Psoas muscle (tissue), 8 donors: Measurements from ENCODE around the gene GSE1. TPM values are rescaled to one million over a fixed set of nuclear protein-coding genes. Genes with fewer than 3 reads are reported as not detected.

Source experiments
- ATAC-seq, 4 donors: fragments of 200-7000 bp; cut with Tn5 transposase; one replicate each; pipeline ENCODE4 v1.9.1; 2020; ENCODE audit warnings: moderate library complexity in 3 of 4, mild to moderate bottlenecking in 2 of 4
- DNase-seq, 2 donors: peaks; one replicate each; pipeline ENCODE4 v3.0.0-alpha.2; 2020
- H3K27ac ChIP-seq: fragments of 200-600 bp; one replicate; pipeline ENCODE4 v1.8.0; 2022
- H3K27me3 ChIP-seq, 3 donors: fragments of 200-600 bp in 1 of 3; one replicate each; pipeline versions ENCODE4 v1.6.1 to v1.8.0; 2013 to 2022; ENCODE audit warnings: low read length in 2 of 3, mild to moderate bottlenecking in 2 of 3, moderate library complexity in 1 of 3; ENCODE audit not compliant: insufficient read depth in 3 of 3
- H3K36me3 ChIP-seq, 2 donors: fragments of 200-600 bp in 1 of 2; one replicate each; pipeline versions ENCODE4 v1.6.1 to v1.8.0; 2013 to 2022; ENCODE audit warnings: low read depth in 1 of 2, mild to moderate bottlenecking in 1 of 2, moderate library complexity in 1 of 2; ENCODE audit not compliant: insufficient read depth in 1 of 2
- H3K4me1 ChIP-seq: fragments of 200-600 bp; one replicate; pipeline ENCODE4 v1.8.0; 2022
- H3K4me3 ChIP-seq: fragments of 200-600 bp; one replicate; pipeline ENCODE4 v1.8.0; 2022; ENCODE audit warnings: mild to moderate bottlenecking
- H3K9me3 ChIP-seq: fragments of 200-600 bp; one replicate; pipeline ENCODE4 v1.8.0; 2022
- CTCF ChIP-seq: fragments of 200-600 bp; IDR thresholded peaks from one replicate; pipeline ENCODE4 v1.8.0; 2022; ENCODE audit warnings: antibody characterized with exemption
- WGBS, 3 donors: extraction: QIAGEN DNeasy Blood & Tissue Kit; methylation state at CpG; one replicate each; pipeline versions ENCODE4 v1.1.6 to v1.1.7; 2013; 5-methylcytosine and 5-hydroxymethylcytosine counted together
- intact Hi-C, 2 donors: fragments of 100-400 bp; cut with DNase I; formaldehyde crosslinking; loops; one replicate each; pipeline versions ENCODE4 v1.11.0 to v1.14.2; 2022
- polyA plus RNA-seq, 3 donors: library from polyadenylated mRNA; stranded (reverse); fragments of 200-250 nt; gene quantifications; one replicate each; pipeline ENCODE4 v1.2.3, GENCODE V29; 2013
- total RNA-seq, 4 donors: library from RNA; stranded (reverse); fragmentation: NEBNext Ultra II Directional in 2 of 4; extraction: Animal tissue kit (Norgen Biotek cat#: 25700) in 2 of 4; gene quantifications; one replicate each; pipeline versions ENCODE4 v1.2.1 to v1.2.4, GENCODE V29; 2021 to 2023
- donor health status: healthy with polysubstance abuse.
- donor health status: DM: no; HTN: no; CAD: no; lungs with moderate emphysema.
- donor health status: Bipolar disorder and iron deficiency.
- donor health status: healthy.
- donor health status: DM: yes; HTN: yes; CAD: no.
- donor health status: DM: no; HTN: no; CAD: no.
- donor health status: DM: no; HTN: no; CAD: no.
- donor health status: DM: yes; HTN: yes; CAD: no.

Gene GSE1
- total and polyA plus RNA-seq, 7 donors = 10.8 to 90.5 (median 47.0) TPM

GRCh38 chr16:85665929-85666328 is 52.8 kb downstream of the GSE1 start:
- intact Hi-C loops = no loop called here
- Histone ChIP-seq H3K27me3 (no peaks in the 10 kb centered on the region), H3K4me3 (no peak overlapping the region), H3K4me1 (peaks cover 19% of the 10 kb centered on the region), H3K9me3 (no peaks in the 10 kb centered on the region), H3K36me3 (peaks cover 10 to 98% of the 10 kb centered on the region in 2 donors), H3K27ac (no peak overlapping the region)
- no peak for ATAC-seq
- 77 to 82% (median 81%) methylated on average over 13 of the region's 13 CpGs for WGBS, 3 donors
- DNase-seq = peak in 1 of 2 donors; percentile 53
- no peak for TF ChIP-seq CTCF

GRCh38 chr16:85667261-85667660 is 54.1 kb downstream of the GSE1 start:
- ATAC-seq = no peak
- TF ChIP-seq CTCF = no peak
- no peak for DNase-seq
- H3K27ac ChIP-seq = no peak overlapping the region
- peaks cover 10 to 98% of the 10 kb centered on the region in 2 donors for H3K36me3 ChIP-seq
- no peaks in the 10 kb centered on the region for H3K9me3 ChIP-seq
- WGBS, 3 donors = 92 to 96% (median 96%) methylated on average over 9 of the region's 9 CpGs
- no peak overlapping the region for H3K4me3 ChIP-seq
- intact Hi-C loops = no loop called here
- H3K4me1 ChIP-seq = peaks cover 19% of the 10 kb centered on the region
- no peaks in the 10 kb centered on the region for H3K27me3 ChIP-seq

GRCh38 chr16:85667841-85668413 is 54.8 kb downstream of the GSE1 start:
- no peaks in the 10 kb centered on the region for H3K27me3 ChIP-seq
- intact Hi-C loops = no loop called here
- H3K4me1 ChIP-seq = peaks cover 19% of the 10 kb centered on the region
- 88 to 95% (median 91%) methylated on average over 16 of the region's 16 CpGs for WGBS, 3 donors
- H3K9me3 ChIP-seq = no peaks in the 10 kb centered on the region
- peaks cover 10 to 98% of the 10 kb centered on the region in 2 donors for H3K36me3 ChIP-seq
- H3K4me3 ChIP-seq = no peak overlapping the region
- DNase-seq = peak in 1 of 2 donors; percentile 45
- H3K27ac ChIP-seq = no peak overlapping the region
- no peak for ATAC-seq
- TF ChIP-seq CTCF = no peak

DNA sequence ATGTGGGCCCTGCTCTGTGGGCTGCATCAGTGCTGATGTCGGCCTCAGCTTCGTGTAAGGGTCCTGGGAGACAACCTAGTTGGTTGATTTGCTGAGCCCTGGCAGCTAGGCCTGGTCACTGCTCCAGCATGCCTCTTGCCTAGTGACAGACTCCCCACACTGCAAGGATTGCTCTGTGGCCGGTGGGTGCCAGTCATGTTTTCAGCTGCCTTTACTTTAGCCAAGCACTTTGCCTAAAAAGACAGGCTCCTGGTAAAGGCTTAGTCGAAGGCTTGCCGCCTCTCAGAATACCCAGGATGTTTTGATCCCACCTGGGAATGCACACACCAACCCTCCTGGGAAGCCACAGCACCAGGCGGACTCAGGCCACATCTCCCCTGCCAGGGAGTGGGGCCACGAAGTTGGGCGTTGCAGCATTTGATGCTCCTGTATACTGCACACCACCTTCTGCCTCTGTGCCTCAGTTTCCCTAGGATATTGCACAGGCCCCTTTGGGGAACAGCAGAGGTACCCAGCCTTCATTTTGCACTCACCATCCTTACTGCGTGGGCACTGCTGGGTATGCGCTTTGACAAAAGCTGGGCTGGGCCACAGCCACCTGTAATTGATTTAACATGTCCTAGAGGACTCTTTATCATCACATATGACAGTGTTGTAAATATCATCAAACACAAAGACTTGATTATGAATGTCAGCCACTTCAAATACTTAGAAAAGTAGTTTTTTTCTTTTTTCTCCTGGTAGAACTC is 55.7 kb downstream of the GSE1 start:
- peaks cover 10 to 94% of the 10 kb centered on the region in 2 donors for H3K36me3 ChIP-seq
- no peak for TF ChIP-seq CTCF
- intact Hi-C loops = no loop called here
- no peaks in the 10 kb centered on the region for H3K9me3 ChIP-seq
- H3K27ac ChIP-seq = no peak overlapping the region
- DNase-seq = peak in 1 of 2 donors; percentile 31
- peaks cover 20% of the 10 kb centered on the region for H3K4me1 ChIP-seq
- 87 to 91% (median 91%) methylated on average over 10 of the region's 10 CpGs for WGBS, 3 donors
- H3K4me3 ChIP-seq = no peak overlapping the region
- H3K27me3 ChIP-seq = no peaks in the 10 kb centered on the region
- no peak for ATAC-seq
